Measurements from ENCODE around the gene ARMC6.

- TF ChIP-seq CTCF (IDR thresholded peaks at IDR 0.05; ENCODE audit: insufficient read depth, low read length, poor library complexity, severe bottlenecking) (no peak), EZH2phosphoT487 (conservative IDR thresholded peaks at IDR 0.05; ENCODE audit: low read length) (no peak)
Observed at GRCh38 chr19:19098703-19099632, 65.6 kb downstream of the ARMC6 start.

Measured in SU-DHL-6 (cell line).